Measurements from ENCODE around the gene BLID.

GRCh38 chr11:122100037-122100755, 15.8 kb downstream of the BLID start:
- TF ChIP-seq CTCF (IDR thresholded peaks at IDR 0.05) (no peak), POLR2A (IDR thresholded peaks at IDR 0.05) (no peak)
